Measurements from ENCODE around the gene COX7B2.

COX7B2 gene

GRCh38 chr4:46844325-46844917 is 64.6 kb downstream of the COX7B2 start:
- H3K9me3 ChIP-seq (ENCODE audit: control insufficient read depth, insufficient read depth, low read length): no peaks in the 10 kb centered on the region
- no peaks in the 10 kb centered on the region for H3K36me3 ChIP-seq (ENCODE audit: insufficient read depth, low read length)
- H3K9ac ChIP-seq (ENCODE audit: low read depth, low read length): no peak overlapping the region
- H3K4me1 ChIP-seq (ENCODE audit: insufficient read depth, low read length): peaks cover 2% of the 10 kb centered on the region; the same call in 1 of the 2 replicates

- Histone ChIP-seq H3K9me3 (ENCODE audit: control insufficient read depth, insufficient read depth, low read length) (no peaks in the 10 kb centered on the region), H3K36me3 (ENCODE audit: insufficient read depth, low read length) (no peaks in the 10 kb centered on the region), H3K4me1 (ENCODE audit: insufficient read depth, low read length) (peaks cover 7% of the 10 kb centered on the region; the same call in 1 of the 2 replicates), H3K9ac (ENCODE audit: low read depth, low read length) (no peak overlapping the region)
These were observed 69.9 kb downstream of the COX7B2 start for GRCh38 chr4:46839128-46839527.

GRCh38 chr4:46837639-46838038 is 71.4 kb downstream of the COX7B2 start:
- Histone ChIP-seq H3K4me1 (ENCODE audit: insufficient read depth, low read length) (peaks cover 7% of the 10 kb centered on the region; the same call in 1 of the 2 replicates), H3K9me3 (ENCODE audit: control insufficient read depth, insufficient read depth, low read length) (no peaks in the 10 kb centered on the region)

GRCh38 chr4:46836584-46836983 is 72.5 kb downstream of the COX7B2 start:
- Histone ChIP-seq H3K9ac (ENCODE audit: low read depth, low read length) (no peak overlapping the region), H3K36me3 (ENCODE audit: insufficient read depth, low read length) (no peaks in the 10 kb centered on the region), H3K4me1 (ENCODE audit: insufficient read depth, low read length) (peaks cover 7% of the 10 kb centered on the region; the same call in 1 of the 2 replicates), H3K9me3 (ENCODE audit: control insufficient read depth, insufficient read depth, low read length) (no peaks in the 10 kb centered on the region)

More at GRCh38 chr4:46837639-46838038, 71.4 kb downstream of the COX7B2 start:
- Histone ChIP-seq H3K36me3 (ENCODE audit: insufficient read depth, low read length) (no peaks in the 10 kb centered on the region), H3K9ac (ENCODE audit: low read depth, low read length) (no peak overlapping the region)

- no peaks in the 10 kb centered on the region for H3K36me3 ChIP-seq (ENCODE audit: insufficient read depth, low read length)
- no peaks in the 10 kb centered on the region for H3K4me1 ChIP-seq (ENCODE audit: insufficient read depth, low read length)
- H3K9me3 ChIP-seq (ENCODE audit: control insufficient read depth, insufficient read depth, low read length): no peaks in the 10 kb centered on the region
- H3K9ac ChIP-seq (ENCODE audit: low read depth, low read length): no peak overlapping the region
These were observed 78.0 kb downstream of the COX7B2 start for GRCh38 chr4:46830971-46831454.

- Histone ChIP-seq H3K9me3 (ENCODE audit: control insufficient read depth, insufficient read depth, low read length) (no peaks in the 10 kb centered on the region), H3K9ac (ENCODE audit: low read depth, low read length) (no peak overlapping the region), H3K4me1 (ENCODE audit: insufficient read depth, low read length) (no peaks in the 10 kb centered on the region), H3K36me3 (ENCODE audit: insufficient read depth, low read length) (no peaks in the 10 kb centered on the region)
These were observed 88.9 kb downstream of the COX7B2 start for GRCh38 chr4:46820154-46820553.

GRCh38 chr4:46819095-46819494 is 90.0 kb downstream of the COX7B2 start:
- no peaks in the 10 kb centered on the region for H3K9me3 ChIP-seq (ENCODE audit: control insufficient read depth, insufficient read depth, low read length)
- no peaks in the 10 kb centered on the region for H3K36me3 ChIP-seq (ENCODE audit: insufficient read depth, low read length)
- no peaks in the 10 kb centered on the region for H3K4me1 ChIP-seq (ENCODE audit: insufficient read depth, low read length)
- no peak overlapping the region for H3K9ac ChIP-seq (ENCODE audit: low read depth, low read length)

GRCh38 chr4:46818604-46819003 is 90.4 kb downstream of the COX7B2 start:
- no peaks in the 10 kb centered on the region for H3K36me3 ChIP-seq (ENCODE audit: insufficient read depth, low read length)
- no peaks in the 10 kb centered on the region for H3K9me3 ChIP-seq (ENCODE audit: control insufficient read depth, insufficient read depth, low read length)
- no peaks in the 10 kb centered on the region for H3K4me1 ChIP-seq (ENCODE audit: insufficient read depth, low read length)
- H3K9ac ChIP-seq (ENCODE audit: low read depth, low read length): no peak overlapping the region

- Histone ChIP-seq H3K36me3 (ENCODE audit: insufficient read depth, low read length) (no peaks in the 10 kb centered on the region), H3K9me3 (ENCODE audit: control insufficient read depth, insufficient read depth, low read length) (no peaks in the 10 kb centered on the region), H3K4me1 (ENCODE audit: insufficient read depth, low read length) (no peaks in the 10 kb centered on the region), H3K9ac (ENCODE audit: low read depth, low read length) (no peak overlapping the region)
These were observed 91.2 kb downstream of the COX7B2 start for GRCh38 chr4:46817806-46818205.

GRCh38 chr4:46804781-46805413 is 104.1 kb downstream of the COX7B2 start:
- Histone ChIP-seq H3K9me3 (ENCODE audit: control insufficient read depth, insufficient read depth, low read length) (no peaks in the 10 kb centered on the region), H3K9ac (ENCODE audit: low read depth, low read length) (no peak overlapping the region), H3K4me1 (ENCODE audit: insufficient read depth, low read length) (no peaks in the 10 kb centered on the region), H3K36me3 (ENCODE audit: insufficient read depth, low read length) (no peaks in the 10 kb centered on the region)

GRCh38 chr4:46793036-46793435 is 116.0 kb downstream of the COX7B2 start:
- H3K9ac ChIP-seq (ENCODE audit: low read depth, low read length): no peak overlapping the region
- peaks cover 5% of the 10 kb centered on the region; the same call in 1 of the 2 replicates for H3K9me3 ChIP-seq (ENCODE audit: control insufficient read depth, insufficient read depth, low read length)
- no peaks in the 10 kb centered on the region for H3K4me1 ChIP-seq (ENCODE audit: insufficient read depth, low read length)
- no peaks in the 10 kb centered on the region for H3K36me3 ChIP-seq (ENCODE audit: insufficient read depth, low read length)

GRCh38 chr4:46781434-46782092 is 127.5 kb downstream of the COX7B2 start:
- Histone ChIP-seq H3K4me1 (ENCODE audit: insufficient read depth, low read length) (no peaks in the 10 kb centered on the region), H3K36me3 (ENCODE audit: insufficient read depth, low read length) (no peaks in the 10 kb centered on the region), H3K9ac (ENCODE audit: low read depth, low read length) (no peak overlapping the region), H3K9me3 (ENCODE audit: control insufficient read depth, insufficient read depth, low read length) (no peaks in the 10 kb centered on the region)

- Histone ChIP-seq H3K4me1 (ENCODE audit: insufficient read depth, low read length) (no peaks in the 10 kb centered on the region), H3K36me3 (ENCODE audit: insufficient read depth, low read length) (no peaks in the 10 kb centered on the region), H3K9me3 (ENCODE audit: control insufficient read depth, insufficient read depth, low read length) (0 out of 2 replicates have a peak, but pooled peaks cover 4% of the 10 kb centered on the region), H3K9ac (ENCODE audit: low read depth, low read length) (no peak overlapping the region)
These were observed 143.6 kb downstream of the COX7B2 start for GRCh38 chr4:46765465-46765864.

GRCh38 chr4:46730075-46730474 is 179.0 kb downstream of the COX7B2 start:
- H3K9me3 ChIP-seq (ENCODE audit: control insufficient read depth, insufficient read depth, low read length): no peaks in the 10 kb centered on the region
- no peaks in the 10 kb centered on the region for H3K36me3 ChIP-seq (ENCODE audit: insufficient read depth, low read length)
- H3K4me1 ChIP-seq (ENCODE audit: insufficient read depth, low read length): no peaks in the 10 kb centered on the region
- H3K9ac ChIP-seq (ENCODE audit: low read depth, low read length): no peak overlapping the region

GRCh38 chr4:46720055-46720454 is 189.0 kb downstream of the COX7B2 start:
- Histone ChIP-seq H3K36me3 (ENCODE audit: insufficient read depth, low read length) (no peaks in the 10 kb centered on the region), H3K4me1 (ENCODE audit: insufficient read depth, low read length) (peaks cover 6% of the 10 kb centered on the region; the same call in 1 of the 2 replicates), H3K9ac (ENCODE audit: low read depth, low read length) (no peak overlapping the region), H3K9me3 (ENCODE audit: control insufficient read depth, insufficient read depth, low read length) (no peaks in the 10 kb centered on the region)
